K562 treated with DMSO at 1 percent for 24 hours (cell line): Measurements from ENCODE around the gene ERN2. TPM values are rescaled to one million over a fixed set of nuclear protein-coding genes. Genes with fewer than 3 reads are reported as not detected.

Experiments used
- total RNA-seq: library from RNA; unstranded; fragments of 300-600 nt; gene quantifications from 2 replicates; pipeline ENCODE4 v1.2.3, GENCODE V29; 2022; ENCODE audit warnings: low read depth; ENCODE audit not compliant: insufficient read depth

Gene ERN2
- total RNA-seq = 0.31 TPM in 1 of 2 replicates, not detected in the other

DNA sequence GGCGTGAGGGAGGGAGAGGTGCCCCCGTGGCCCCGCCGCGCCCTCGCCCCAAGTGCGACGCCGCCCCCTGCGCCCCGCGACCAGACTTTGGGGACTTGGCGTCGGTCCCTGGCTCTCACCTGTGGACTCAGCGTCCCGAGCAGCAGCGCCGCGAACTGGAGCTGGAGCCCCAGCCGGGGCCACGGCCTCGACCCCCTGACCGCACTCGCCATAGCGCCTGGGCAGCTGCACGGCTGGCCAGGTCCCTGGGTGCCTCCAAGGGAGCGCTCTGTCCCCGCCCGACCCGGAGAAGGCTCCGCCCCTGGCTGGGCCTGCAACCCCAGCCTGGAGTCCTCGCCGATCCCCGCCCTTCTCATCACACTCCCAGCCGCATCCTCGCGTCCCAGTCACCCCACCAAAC is at the start of gene ERN2:
TSS of gene ERN2 (minus strand) at position 247 of the 400 bp plus-strand sequence. CDS start at position 212, 35 bp downstream.

DNA sequence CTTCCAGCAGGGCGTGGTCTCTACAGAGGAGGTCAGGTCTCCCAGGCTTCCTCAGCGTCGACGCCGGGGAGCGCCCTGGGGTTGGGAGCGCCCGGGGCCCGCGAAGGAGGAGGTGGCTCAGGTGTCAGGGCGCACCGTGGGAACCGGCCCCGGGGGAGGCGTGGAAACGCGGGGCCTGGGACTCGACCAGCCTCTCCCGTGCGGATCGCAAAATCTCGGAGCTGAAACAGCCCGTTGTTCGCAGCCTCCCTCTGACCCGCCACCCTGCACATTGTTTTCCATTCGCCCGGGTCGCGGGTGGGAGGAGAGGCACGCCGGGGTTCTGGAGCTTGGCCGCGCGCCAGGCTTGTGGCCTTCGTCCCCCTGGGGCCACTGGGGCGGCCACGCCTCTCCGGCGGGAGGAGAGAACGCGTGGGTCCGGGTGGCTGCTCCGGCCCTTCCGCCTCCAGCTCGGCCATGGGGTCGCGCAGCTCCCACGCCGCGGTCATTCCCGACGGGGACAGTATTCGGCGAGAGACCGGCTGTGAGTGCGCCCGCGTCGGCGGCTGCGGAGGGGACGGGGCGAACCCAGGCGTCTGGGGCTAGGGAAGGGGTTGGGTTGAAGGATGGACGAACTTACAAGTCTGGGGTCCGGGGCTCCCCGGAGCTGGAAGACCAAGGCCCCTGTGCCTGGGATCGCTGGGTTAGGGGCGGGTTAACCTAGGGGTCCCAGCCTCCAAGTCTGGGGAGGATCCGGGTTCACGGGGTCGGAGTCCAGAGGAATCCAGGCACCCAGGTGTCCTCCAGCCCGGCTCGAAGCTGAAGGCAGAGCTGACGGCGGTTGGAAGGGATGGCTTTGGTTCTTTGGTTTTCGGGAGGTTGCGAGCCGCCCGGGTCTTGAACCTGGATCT is 41.8 kb upstream of the ERN2 start, which contains the start of gene CHP2:
TSS of gene CHP2 (plus strand) at position 433 of the 890 bp plus-strand sequence. CDS start at position 457, 24 bp downstream.

DNA sequence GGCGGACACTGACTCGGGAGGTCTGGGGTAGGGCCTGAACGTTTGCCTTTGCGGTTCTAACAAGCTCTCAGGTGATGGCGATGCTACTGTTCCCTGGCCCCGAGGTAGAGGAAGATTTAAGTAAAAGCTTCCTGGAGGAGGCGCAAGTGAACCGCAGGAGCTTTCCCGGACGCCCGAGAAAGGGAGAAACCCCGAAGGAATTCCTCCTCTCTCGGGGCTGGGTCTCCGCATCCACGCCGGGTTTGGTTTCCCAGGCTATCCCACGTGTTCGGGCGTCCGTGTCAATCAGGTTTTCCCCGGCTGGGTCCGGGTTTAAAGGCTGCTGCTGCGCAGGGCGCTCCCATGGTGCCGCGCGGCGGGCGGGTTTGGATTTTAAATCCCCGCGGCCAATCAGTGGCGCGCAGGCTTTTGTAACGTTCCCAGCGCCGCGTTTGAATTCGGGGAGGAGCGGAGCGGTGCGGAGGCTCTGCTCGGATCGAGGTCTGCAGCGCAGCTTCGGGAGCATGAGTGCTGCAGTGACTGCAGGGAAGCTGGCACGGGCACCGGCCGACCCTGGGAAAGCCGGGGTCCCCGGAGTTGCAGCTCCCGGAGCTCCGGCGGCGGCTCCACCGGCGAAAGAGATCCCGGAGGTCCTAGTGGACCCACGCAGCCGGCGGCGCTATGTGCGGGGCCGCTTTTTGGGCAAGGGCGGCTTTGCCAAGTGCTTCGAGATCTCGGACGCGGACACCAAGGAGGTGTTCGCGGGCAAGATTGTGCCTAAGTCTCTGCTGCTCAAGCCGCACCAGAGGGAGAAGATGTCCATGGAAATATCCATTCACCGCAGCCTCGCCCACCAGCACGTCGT is 34.4 kb downstream of the ERN2 start, which contains the start of gene PLK1:
TSS of gene PLK1 (plus strand) at position 460 of the 844 bp plus-strand sequence. CDS start at position 504, 44 bp downstream.

DNA sequence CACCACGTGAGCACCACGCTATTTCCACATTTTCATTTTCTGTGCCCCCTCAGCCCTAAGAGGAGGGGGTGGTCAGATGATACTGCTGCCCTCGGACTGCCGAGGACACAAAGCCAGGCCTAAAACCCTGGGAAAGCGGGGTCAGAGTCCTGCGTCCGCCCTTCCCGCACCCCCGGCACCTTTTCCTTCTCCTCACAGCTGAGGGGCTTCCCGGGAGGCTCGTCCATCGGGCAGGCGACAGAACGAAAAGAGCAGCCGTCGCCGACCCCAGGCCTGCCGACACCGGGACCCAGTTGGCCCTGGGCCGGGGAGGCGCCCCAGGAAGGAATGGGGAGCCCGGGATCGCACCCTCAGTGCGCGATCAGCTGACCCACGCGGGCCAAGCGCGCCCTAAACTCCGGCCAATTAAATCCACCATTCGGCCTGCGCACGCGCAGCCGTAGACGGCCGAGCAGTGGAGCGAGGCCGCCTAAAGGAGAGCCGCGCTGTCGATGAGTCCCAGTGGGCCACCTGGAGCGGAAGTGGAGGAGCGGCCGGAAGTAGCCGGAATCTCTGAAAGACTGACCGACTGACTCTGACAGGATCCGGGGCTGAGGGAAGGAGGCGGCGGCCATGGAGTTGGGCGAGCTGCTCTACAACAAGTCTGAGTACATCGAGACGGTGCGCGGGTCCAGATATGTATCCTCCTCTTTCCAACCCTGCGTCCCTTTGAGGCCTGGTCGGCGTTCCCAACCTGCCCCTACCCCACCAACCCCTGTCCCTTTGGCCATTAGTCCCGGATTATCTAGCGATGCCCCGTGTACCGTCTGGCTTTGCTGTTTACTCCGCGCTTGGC is 71.9 kb downstream of the ERN2 start, which contains the start of the genes DCTN5 and PALB2:
TSS of gene DCTN5 (plus strand) at position 536 of the 835 bp plus-strand sequence. CDS start at position 613, 77 bp downstream.
TSS of gene PALB2 (minus strand) at position 380 of the 835 bp plus-strand sequence. CDS start at position 227, 153 bp downstream.

Other genes with a start within 250 kb of the ERN2 start
- gene GGA2, start 202.7 kb downstream of the ERN2 start, total RNA-seq = 47.6 and 52.5 TPM in 2 replicates
- gene EARS2, start 155.9 kb downstream of the ERN2 start, total RNA-seq = 8.0 and 9.5 TPM in 2 replicates
- gene UBFD1, start 155.5 kb downstream of the ERN2 start, total RNA-seq = 78.6 and 81.8 TPM in 2 replicates
- 156 and 157 TPM in 2 replicates for gene NDUFAB1, start 116.9 kb downstream of the ERN2 start, total RNA-seq
- gene PALB2, start 71.9 kb downstream of the ERN2 start, total RNA-seq = 8.4 and 9.2 TPM in 2 replicates
- gene DCTN5, start 71.8 kb downstream of the ERN2 start, total RNA-seq = 50.9 and 59.0 TPM in 2 replicates
- gene PLK1, start 34.3 kb downstream of the ERN2 start, total RNA-seq = 152 and 156 TPM in 2 replicates
- gene CHP2, start 41.8 kb upstream of the ERN2 start, total RNA-seq = 2.1 and 2.5 TPM in 2 replicates
- gene PRKCB, start 122.8 kb upstream of the ERN2 start, total RNA-seq = 110 and 114 TPM in 2 replicates